ENCODE data around the gene BCAN. TPM values are rescaled to one million over a fixed set of nuclear protein-coding genes. Genes with fewer than 3 reads are reported as not detected.

Gene BCAN
- total RNA-seq, 1 experiment from 2014 or later, result 0.37 TPM

DNA sequence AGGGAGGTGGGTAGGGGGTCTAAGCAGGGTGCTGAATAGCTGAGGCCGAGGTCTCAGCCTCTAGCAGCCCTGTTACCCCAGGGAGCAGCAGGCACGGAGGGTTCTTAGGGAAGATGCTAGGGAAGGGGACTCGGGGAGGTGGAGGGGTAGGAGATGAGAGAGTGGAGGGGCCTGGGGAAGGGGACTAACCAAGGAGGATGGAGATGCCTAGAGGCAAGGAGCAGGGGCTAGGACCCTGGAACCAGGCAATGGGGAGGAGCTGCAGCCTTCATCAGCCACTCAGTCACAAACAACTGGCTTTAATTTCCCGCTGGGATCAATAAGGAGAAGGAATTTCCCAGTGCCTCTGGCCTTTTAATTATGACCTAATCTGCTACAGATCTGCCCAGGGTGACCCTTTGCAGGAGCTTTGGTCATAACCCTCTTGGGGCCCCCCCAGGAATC, 66.3 kb downstream of the BCAN start:
- Mint-ChIP-seq H3K27me3 (ENCODE audit: insufficient read depth, unreplicated experiment) (no peaks in the 10 kb centered on the region), H3K4me1 (ENCODE audit: insufficient read depth, unreplicated experiment) (peaks cover 44% of the 10 kb centered on the region), H3K27ac (ENCODE audit: low read depth, unreplicated experiment) (no peak overlapping the region), H3K4me3 (ENCODE audit: unreplicated experiment) (no peak overlapping the region), H3K9me3 (ENCODE audit: unreplicated experiment) (no peaks in the 10 kb centered on the region), H3K36me3 (ENCODE audit: insufficient read depth, unreplicated experiment) (no peaks in the 10 kb centered on the region)
- intact Hi-C loops (cut with micrococcal nuclease), result no loop called here
- no TSS peak for BruUV-seq (replicated peaks)
- ChIA-PET CTCF (interaction anchor here (0.6 to 47.2 kb wide), 9 partner anchors 5 to 176 kb away, joined by 3 to 2415 read pairs (median 4); partner anchors contain the start of genes CRABP2, GPATCH4, ISG20L2 and METTL25B), POLR2A (interaction anchor here (0.6 to 9.9 kb wide), 4 partner anchors 12 to 35 kb away, joined by 3 to 71 read pairs (median 34); partner anchors contain the start of genes ISG20L2 and METTL25B)
- no peak for DNase-seq (ENCODE audit: unreplicated experiment)
- TF ChIP-seq, protein P1, sequence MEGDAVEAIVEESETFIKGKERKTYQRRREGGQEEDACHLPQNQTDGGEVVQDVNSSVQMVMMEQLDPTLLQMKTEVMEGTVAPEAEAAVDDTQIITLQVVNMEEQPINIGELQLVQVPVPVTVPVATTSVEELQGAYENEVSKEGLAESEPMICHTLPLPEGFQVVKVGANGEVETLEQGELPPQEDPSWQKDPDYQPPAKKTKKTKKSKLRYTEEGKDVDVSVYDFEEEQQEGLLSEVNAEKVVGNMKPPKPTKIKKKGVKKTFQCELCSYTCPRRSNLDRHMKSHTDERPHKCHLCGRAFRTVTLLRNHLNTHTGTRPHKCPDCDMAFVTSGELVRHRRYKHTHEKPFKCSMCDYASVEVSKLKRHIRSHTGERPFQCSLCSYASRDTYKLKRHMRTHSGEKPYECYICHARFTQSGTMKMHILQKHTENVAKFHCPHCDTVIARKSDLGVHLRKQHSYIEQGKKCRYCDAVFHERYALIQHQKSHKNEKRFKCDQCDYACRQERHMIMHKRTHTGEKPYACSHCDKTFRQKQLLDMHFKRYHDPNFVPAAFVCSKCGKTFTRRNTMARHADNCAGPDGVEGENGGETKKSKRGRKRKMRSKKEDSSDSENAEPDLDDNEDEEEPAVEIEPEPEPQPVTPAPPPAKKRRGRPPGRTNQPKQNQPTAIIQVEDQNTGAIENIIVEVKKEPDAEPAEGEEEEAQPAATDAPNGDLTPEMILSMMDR (IDR thresholded peaks at IDR 0.05; ENCODE audit: unreplicated experiment), result no peak

- ChIA-PET CTCF (interaction anchor here (0.6 to 47.2 kb wide), 8 partner anchors 4 to 108 kb away, joined by 3 to 2415 read pairs (median 4); partner anchors contain the start of genes CRABP2, GPATCH4, ISG20L2 and METTL25B), POLR2A (interaction anchor here (1.2 to 9.9 kb wide), 3 partner anchors 18 to 58 kb away, joined by 3 to 71 read pairs (median 63); partner anchors contain the start of genes ISG20L2, METTL25B and PRCC)
- Mint-ChIP-seq H3K4me3 (ENCODE audit: unreplicated experiment) (no peak overlapping the region), H3K9me3 (ENCODE audit: unreplicated experiment) (no peaks in the 10 kb centered on the region), H3K27me3 (ENCODE audit: insufficient read depth, unreplicated experiment) (no peaks in the 10 kb centered on the region), H3K36me3 (ENCODE audit: insufficient read depth, unreplicated experiment) (no peaks in the 10 kb centered on the region), H3K27ac (ENCODE audit: low read depth, unreplicated experiment) (no peak overlapping the region), H3K4me1 (ENCODE audit: insufficient read depth, unreplicated experiment) (peaks cover 44% of the 10 kb centered on the region)
- BruUV-seq (replicated peaks), result no TSS peak
- TF ChIP-seq, protein P1 (IDR thresholded peaks at IDR 0.05; ENCODE audit: unreplicated experiment), result no peak
- DNase-seq (ENCODE audit: unreplicated experiment), result no peak
- intact Hi-C loops (cut with micrococcal nuclease), result no loop called here
Observed at GRCh38 chr1:156709031-156709430, 67.1 kb downstream of the BCAN start.

Other genes with a start within 250 kb of the BCAN start
- 113 and 131 TPM in 2 replicates for gene MEF2D, start 141.3 kb upstream of the BCAN start, total RNA-seq (2022)
- gene IQGAP3, start 69.6 kb upstream of the BCAN start, total RNA-seq (2022), result 36.4 and 48.3 TPM in 2 replicates
- not detected in 2 replicates for gene TTC24, start 62.4 kb upstream of the BCAN start, total RNA-seq (2022)
- 141 and 155 TPM in 2 replicates for gene NAXE, start 50.3 kb upstream of the BCAN start, total RNA-seq (2022)
- gene GPATCH4, start 40.6 kb upstream of the BCAN start, total RNA-seq (2022), result 67.3 and 107 TPM in 2 replicates
- not detected in 2 replicates for gene HAPLN2, start 22.7 kb upstream of the BCAN start, total RNA-seq (2022)
- not detected in 2 replicates for gene NES, start 35.3 kb downstream of the BCAN start, total RNA-seq (2022)
- gene CRABP2, start 63.5 kb downstream of the BCAN start, total RNA-seq (2022), result 0.98 and 1.9 TPM in 2 replicates
- 46.0 and 68.9 TPM in 2 replicates for gene METTL25B, start 86.4 kb downstream of the BCAN start, total RNA-seq (2022)
- 49.9 and 57.5 TPM in 2 replicates for gene ISG20L2, start 86.6 kb downstream of the BCAN start, total RNA-seq (2022)
- 233 and 261 TPM in 2 replicates for gene MRPL24, start 99.0 kb downstream of the BCAN start, total RNA-seq (2022)
- 679 and 707 TPM in 2 replicates for gene HDGF, start 109.6 kb downstream of the BCAN start, total RNA-seq (2022)
- gene PRCC, start 125.4 kb downstream of the BCAN start, total RNA-seq (2022), result 112 and 131 TPM in 2 replicates
- gene SH2D2A, start 174.7 kb downstream of the BCAN start, total RNA-seq (2022), result 19.2 and 27.9 TPM in 2 replicates
- gene INSRR, start 217.0 kb downstream of the BCAN start, total RNA-seq (2022), result not detected in 2 replicates
- gene NTRK1, start 218.7 kb downstream of the BCAN start, total RNA-seq (2022), result 0.15 and 0.33 TPM in 2 replicates